Tibial nerve (tissue), 3 donors: ENCODE results near the gene ZNHIT2.

ENCODE experiments used
- CTCF ChIP-seq, 5 experiments: fragments of 200-600 bp in 3 of 5; fragments of 450-650 bp in 2 of 5; sonication (generic) in 3 of 5; IDR thresholded peaks; one replicate each; pipeline ENCODE4 v1.5.1; 2016 to 2019; ENCODE audit warnings: antibody characterized with exemption in 5 of 5, mild to moderate bottlenecking in 3 of 5, moderate library complexity in 2 of 5
- POLR2A ChIP-seq, 2 donors: fragments of 450-650 bp; IDR thresholded peaks; one replicate each; pipeline ENCODE4 v1.6.1; 2017; ENCODE audit warnings: antibody characterized with exemption in 2 of 2, mild to moderate bottlenecking in 2 of 2, moderate library complexity in 2 of 2

- TF ChIP-seq CTCF (IDR thresholded peaks at IDR 0.05): no peak
- TF ChIP-seq POLR2A (IDR thresholded peaks at IDR 0.05): no peak
Measured at GRCh38 chr11:65121447-65121864, 4.0 kb upstream of the ZNHIT2 start.
